GM21529 (cell line): ENCODE results near the gene ATG16L2.

Experiments
- ATAC-seq: cut with Tn5 transposase; IDR thresholded peaks from one replicate; pipeline ENCODE4 v1.9.1; 2021; ENCODE audit not compliant: unreplicated experiment

The ATG16L2 gene

GRCh38 chr11:72875736-72876135 lies 61.5 kb downstream of the ATG16L2 start:
- no peak for ATAC-seq

GRCh38 chr11:72876147-72876546 lies 61.9 kb downstream of the ATG16L2 start:
- no peak for ATAC-seq
